Right lung (tissue), 5 donors: ENCODE measurements around the gene SDSL. TPM values are rescaled to one million over a fixed set of nuclear protein-coding genes. Genes with fewer than 3 reads are reported as not detected.
A peak's percentile ranks its signal among the peaks of the same experiment; 100 is the strongest.

Experiments
- DNase-seq, 2 donors: peaks; one replicate each; pipeline ENCODE4 v3.0.0-alpha.2; 2013
- polyA plus RNA-seq, 5 donors: library from polyadenylated mRNA; unstranded; fragments of 120-200 nt; gene quantifications; one replicate each; pipeline versions ENCODE4 v1.2.1 to v1.2.3, GENCODE V29; 2013; ENCODE audit warnings: inconsistent platforms in 1 of 5, low replicate concordance in 1 of 5; ENCODE audit not compliant: insufficient read length in 5 of 5, insufficient read depth in 1 of 5

SDSL gene
- polyA plus RNA-seq, 5 donors, result 3.1 to 5.5 (median 5.1) TPM

- DNase-seq, result no peak
Observed at GRCh38 chr12:113479216-113479589, 57.0 kb downstream of the SDSL start.

- peak; percentile 36 to 43 for DNase-seq
Observed at GRCh38 chr12:113479590-113480335, 57.6 kb downstream of the SDSL start.

- no peak for DNase-seq
Observed at GRCh38 chr12:113480336-113480971, 58.3 kb downstream of the SDSL start.

- DNase-seq, result no peak
Observed at GRCh38 chr12:113482334-113482733, 60.2 kb downstream of the SDSL start.

DNA sequence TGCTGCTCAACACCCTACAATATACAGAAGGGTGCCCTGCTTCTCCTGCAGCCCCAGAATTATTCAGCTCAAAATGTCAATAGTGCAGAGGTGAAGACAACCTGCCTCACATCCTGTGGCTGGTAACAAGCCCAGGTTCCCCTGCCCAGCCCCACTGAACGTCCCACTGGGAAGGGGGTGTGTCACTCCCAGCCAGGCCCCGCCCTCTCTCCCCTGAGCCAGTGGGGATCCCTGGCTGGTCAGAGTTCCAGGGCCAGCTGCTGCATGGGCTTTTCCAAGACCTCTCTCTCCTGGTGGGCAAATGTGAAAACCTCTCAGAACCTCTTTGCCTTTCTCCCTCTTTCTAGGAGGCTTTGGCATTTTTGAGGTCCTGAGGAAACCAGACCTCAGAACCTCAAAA is 63.1 kb downstream of the SDSL start:
- DNase-seq, result no peak

DNA sequence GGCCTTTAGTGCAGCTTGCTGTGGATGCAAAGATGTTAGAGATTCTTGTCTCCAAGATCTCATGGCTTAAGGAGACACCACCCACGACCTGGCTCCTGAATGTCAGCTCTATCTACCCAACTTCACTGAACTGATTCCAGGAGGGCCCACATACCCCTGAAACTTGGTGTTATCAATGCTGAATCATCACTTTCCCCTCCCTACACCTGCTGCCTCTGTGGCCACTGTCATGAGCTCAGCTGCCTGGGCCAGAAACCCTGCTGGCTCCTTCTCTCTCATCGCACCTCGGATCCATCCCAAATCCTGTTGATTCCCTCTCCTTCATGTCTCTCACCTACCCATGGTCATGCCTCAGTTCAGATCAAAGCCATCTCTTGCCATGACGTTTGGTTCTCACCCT is 64.5 kb downstream of the SDSL start:
- no peak for DNase-seq

Other genes starting within 250 kb of the SDSL start
- 10 to 100 TPM; 42.3 to 88.3 (median 54.9) TPM for gene DDX54, start 236.9 kb upstream of the SDSL start, polyA plus RNA-seq
- gene RITA1, start 236.7 kb upstream of the SDSL start, polyA plus RNA-seq, result 10 to 100 TPM in 3 of 5 donors, 1 to 10 TPM in 2; 8.3 to 16.7 (median 11.5) TPM
- 10 to 100 TPM; 21.7 to 36.0 (median 28.8) TPM for gene TPCN1, start 200.9 kb upstream of the SDSL start, polyA plus RNA-seq
- 10 to 100 TPM; 10.5 to 16.8 (median 14.5) TPM for gene SLC8B1, start 87.3 kb upstream of the SDSL start, polyA plus RNA-seq
- 10 to 100 TPM; 16.4 to 23.1 (median 19.9) TPM for gene PLBD2, start 63.8 kb upstream of the SDSL start, polyA plus RNA-seq
- gene SDS, start 18.5 kb upstream of the SDSL start, polyA plus RNA-seq, result under 1 TPM in 4 of 5 donors, not detected in 1; 0.17 to 0.40 (median 0.28) TPM
- not detected for gene LHX5, start 49.5 kb downstream of the SDSL start, polyA plus RNA-seq